Right ventricle myocardium superior (tissue), 1 donor: Measurements from ENCODE around the gene LIFR. TPM values are rescaled to one million over a fixed set of nuclear protein-coding genes. Genes with fewer than 3 reads are reported as not detected.
"Not testable (repeated sequence)": the region's sequence is repeated elsewhere in the genome, so short reads cannot be mapped to it uniquely, and the experiment has no call there.

ENCODE experiments used
- ATAC-seq: fragments of 200-7000 bp; cut with Tn5 transposase; one replicate; pipeline ENCODE4 v1.9.1; 2020; ENCODE audit warnings: mild to moderate bottlenecking; ENCODE audit not compliant: poor library complexity
- DNase-seq: peaks from one replicate; pipeline ENCODE4 v3.0.0-alpha.2; 2020
- intact Hi-C: fragments of 100-400 bp; cut with DNase I; formaldehyde crosslinking; loops from one replicate; pipeline ENCODE4 v1.11.2; 2022
- total RNA-seq: library from RNA; stranded (reverse); fragmentation: NEBNext Ultra II Directional; extraction: Animal tissue kit (Norgen Biotek cat#: 25700); gene quantifications from one replicate; pipeline ENCODE4 v1.2.1, GENCODE V29; 2021
- donor health status: DM: no; HTN: yes; CAD: no; lungs with severe emphysema.

Gene LIFR
- total RNA-seq, 1 donor from 2014 or later = 53.2 TPM

GRCh38 chr5:38589629-38590028 is 33.2 kb upstream of the LIFR start:
- ATAC-seq = peak; percentile 27
- no peak for DNase-seq
- intact Hi-C loops = no loop called here

- ATAC-seq (no peak), DNase-seq (no peak)
- intact Hi-C loops = no loop called here
Measured at GRCh38 chr5:38585816-38586215, 29.4 kb upstream of the LIFR start.

- DNase-seq = no peak
- ATAC-seq = no peak
- intact Hi-C loops = no loop called here
Measured at GRCh38 chr5:38583500-38583899, 27.1 kb upstream of the LIFR start.

- no peak for ATAC-seq
- intact Hi-C loops = no loop called here
- no peak for DNase-seq
Measured at GRCh38 chr5:38582975-38583319, 26.5 kb upstream of the LIFR start.

GRCh38 chr5:38582293-38582974 is 26.0 kb upstream of the LIFR start:
- ATAC-seq (no peak), DNase-seq (no peak)
- intact Hi-C loops = no loop called here

GRCh38 chr5:38581597-38581996 is 25.2 kb upstream of the LIFR start:
- no peak for ATAC-seq
- intact Hi-C loops = no loop called here
- no peak for DNase-seq

GRCh38 chr5:38579105-38579504 is 22.7 kb upstream of the LIFR start:
- DNase-seq (no peak), ATAC-seq (no peak)
- intact Hi-C loops = no loop called here

- ATAC-seq (no peak), DNase-seq (no peak)
- intact Hi-C loops = no loop called here
Measured at GRCh38 chr5:38576961-38577684, 20.7 kb upstream of the LIFR start.

GRCh38 chr5:38576442-38576841 is 20.0 kb upstream of the LIFR start:
- DNase-seq = no peak
- ATAC-seq = peak; percentile 93
- intact Hi-C loops = no loop called here

GRCh38 chr5:38575476-38575875 is 19.0 kb upstream of the LIFR start:
- DNase-seq (no peak), ATAC-seq (no peak)
- intact Hi-C loops = no loop called here

- intact Hi-C loops = no loop called here
- DNase-seq (no peak), ATAC-seq (no peak)
Measured at GRCh38 chr5:38574009-38574408, 17.6 kb upstream of the LIFR start.

GRCh38 chr5:38573521-38573920 is 17.1 kb upstream of the LIFR start:
- intact Hi-C loops = no loop called here
- DNase-seq (no peak), ATAC-seq (no peak)

- intact Hi-C loops = no loop called here
- no peak for ATAC-seq
- DNase-seq = no peak
Measured at GRCh38 chr5:38569180-38569579, 12.7 kb upstream of the LIFR start.

GRCh38 chr5:38567306-38567705 is 10.9 kb upstream of the LIFR start:
- ATAC-seq, intact Hi-C loops: not testable (repeated sequence)

GRCh38 chr5:38563624-38564023 is 7.2 kb upstream of the LIFR start:
- intact Hi-C loops = no loop called here
- DNase-seq (no peak), ATAC-seq (peak; percentile 90)

More at GRCh38 chr5:38567306-38567705, 10.9 kb upstream of the LIFR start:
- not testable (repeated sequence) for DNase-seq

GRCh38 chr5:38562444-38563210 is 6.2 kb upstream of the LIFR start:
- intact Hi-C loops = no loop called here
- DNase-seq (no peak), ATAC-seq (peak; percentile 52)

- intact Hi-C loops = loop anchor here (5.0 to 10.0 kb wide), 2 partner anchors 108 to 245 kb away; no protein-coding TSS in a partner anchor
- DNase-seq = no peak
- no peak for ATAC-seq
Measured at GRCh38 chr5:38559428-38559827, 3.0 kb upstream of the LIFR start.

GRCh38 chr5:38557792-38558191 is 1.3 kb upstream of the LIFR start:
- intact Hi-C loops = loop anchor here (5.0 to 10.0 kb wide), 2 partner anchors 110 to 247 kb away; no protein-coding TSS in a partner anchor
- ATAC-seq (no peak), DNase-seq (no peak)

- DNase-seq = peak; percentile 50
Measured at GRCh38 chr5:38557308-38557710, 863 bp upstream of the LIFR start.

More at GRCh38 chr5:38557308-38557710, 863 bp upstream of the LIFR start:
- ATAC-seq = peak; percentile 18
- intact Hi-C loops = loop anchor here (5.0 to 10.0 kb wide), 2 partner anchors 110 to 247 kb away; no protein-coding TSS in a partner anchor
